Bronchial epithelial cell (primary cell): ENCODE measurements around the gene AKR1C8. TPM values are rescaled to one million over a fixed set of nuclear protein-coding genes. Genes with fewer than 3 reads are reported as not detected.

Experiments used
- DNase-seq: peaks from one replicate; pipeline ENCODE4 v3.0.0-alpha.2; 2010; ENCODE audit warnings: low read depth
- FAIRE-seq: peaks from 2 replicates; lab custom pipeline; 2011; peaks lifted over from hg19 to GRCh38; lab: Jason Lieb, UNC
- H3K27me3 ChIP-seq: 2 replicates; pipeline ENCODE4 v1.5.1; 2011; ENCODE audit warnings: low read length; ENCODE audit not compliant: control insufficient read depth, insufficient read depth
- H3K36me3 ChIP-seq: 2 replicates; pipeline ENCODE4 v1.5.1; 2011; ENCODE audit warnings: low read length; ENCODE audit not compliant: control insufficient read depth, insufficient read depth
- H3K4me3 ChIP-seq: 2 replicates; pipeline ENCODE4 v1.5.1; 2011; ENCODE audit warnings: mild to moderate bottlenecking, low read depth, low read length, control low read depth
- CTCF ChIP-seq: IDR thresholded peaks from 2 replicates; pipeline ENCODE4 v1.5.1; 2011; ENCODE audit warnings: mild to moderate bottlenecking, moderate library complexity, low read length, control low read depth, inconsistent platforms; ENCODE audit not compliant: insufficient read depth, severe bottlenecking
- total RNA-seq: library from RNA; depleted of rRNA; stranded (reverse); fragments of >200 nt; gene quantifications from 2 replicates; pipeline ENCODE4 v1.2.1, GENCODE V29; 2014

AKR1C8 gene
- total RNA-seq, 1 donor from 2014 or later: 0.26 TPM

- FAIRE-seq (peak; percentile 50), DNase-seq (peak; percentile 57)
- no peaks in the 10 kb centered on the region for H3K36me3 ChIP-seq
- H3K27me3 ChIP-seq: no peaks in the 10 kb centered on the region
- H3K4me3 ChIP-seq: no peak overlapping the region
- TF ChIP-seq CTCF: no peak
Observed at GRCh38 chr10:5159126-5159525, 25.8 kb downstream of the AKR1C8 start.

GRCh38 chr10:5157501-5157900 is 27.4 kb downstream of the AKR1C8 start:
- TF ChIP-seq CTCF: no peak
- DNase-seq (no peak), FAIRE-seq (no peak)
- Histone ChIP-seq H3K36me3 (no peaks in the 10 kb centered on the region), H3K4me3 (no peak overlapping the region), H3K27me3 (no peaks in the 10 kb centered on the region)

GRCh38 chr10:5155951-5156350 is 29.0 kb downstream of the AKR1C8 start:
- TF ChIP-seq CTCF: no peak
- Histone ChIP-seq H3K27me3 (no peaks in the 10 kb centered on the region), H3K4me3 (no peak overlapping the region), H3K36me3 (no peaks in the 10 kb centered on the region)
- FAIRE-seq (no peak), DNase-seq (peak; percentile 83)

GRCh38 chr10:5151076-5151475 is 33.9 kb downstream of the AKR1C8 start:
- no peak for TF ChIP-seq CTCF
- Histone ChIP-seq H3K27me3 (no peaks in the 10 kb centered on the region), H3K4me3 (no peak overlapping the region), H3K36me3 (no peaks in the 10 kb centered on the region)
- FAIRE-seq: no peak
- DNase-seq: peak; percentile 64

- H3K36me3 ChIP-seq: no peaks in the 10 kb centered on the region
- DNase-seq (no peak), FAIRE-seq (no peak)
- TF ChIP-seq CTCF: no peak
- no peaks in the 10 kb centered on the region for H3K27me3 ChIP-seq
- H3K4me3 ChIP-seq: no peak overlapping the region
Observed at GRCh38 chr10:5148678-5149032, 36.3 kb downstream of the AKR1C8 start.

GRCh38 chr10:5147981-5148677 is 36.8 kb downstream of the AKR1C8 start:
- no peaks in the 10 kb centered on the region for H3K36me3 ChIP-seq
- no peak for DNase-seq
- H3K27me3 ChIP-seq: no peaks in the 10 kb centered on the region
- FAIRE-seq: no peak
- H3K4me3 ChIP-seq: no peak overlapping the region
- no peak for TF ChIP-seq CTCF
